Activated CD4-positive, CD25-positive, alpha-beta regulatory T cell treated with anti-CD3 and anti-CD28 coated beads, Interleukin-2, amount 50 U/mL, for 16 hours (primary cell): ENCODE results near the gene SEMA4D.

ENCODE experiments used
- DNase-seq: peaks from one replicate; pipeline ENCODE4 v3.0.0-alpha.2; 2020; ENCODE audit warnings: low read depth, low spot score

SEMA4D gene

DNA sequence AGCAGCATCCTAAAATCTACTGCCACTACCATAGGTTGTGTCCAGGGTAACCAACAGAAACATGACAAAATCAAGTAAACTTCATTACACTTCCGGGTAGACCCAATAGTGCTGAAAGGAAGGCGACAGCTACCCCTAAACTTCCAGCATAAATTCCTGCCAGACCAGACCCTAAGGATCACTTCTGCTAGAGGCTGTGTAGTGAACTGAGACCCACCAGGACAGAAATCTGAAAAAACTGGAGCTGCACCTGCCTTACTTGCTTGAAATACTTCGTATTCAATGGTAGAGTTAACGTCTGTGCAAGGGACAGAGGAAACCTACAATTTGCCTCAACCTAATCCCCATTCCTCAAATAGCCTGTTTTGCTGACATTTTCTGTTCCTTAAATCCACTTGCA lies 180.6 kb downstream of the SEMA4D start:
- DNase-seq = no peak

DNA sequence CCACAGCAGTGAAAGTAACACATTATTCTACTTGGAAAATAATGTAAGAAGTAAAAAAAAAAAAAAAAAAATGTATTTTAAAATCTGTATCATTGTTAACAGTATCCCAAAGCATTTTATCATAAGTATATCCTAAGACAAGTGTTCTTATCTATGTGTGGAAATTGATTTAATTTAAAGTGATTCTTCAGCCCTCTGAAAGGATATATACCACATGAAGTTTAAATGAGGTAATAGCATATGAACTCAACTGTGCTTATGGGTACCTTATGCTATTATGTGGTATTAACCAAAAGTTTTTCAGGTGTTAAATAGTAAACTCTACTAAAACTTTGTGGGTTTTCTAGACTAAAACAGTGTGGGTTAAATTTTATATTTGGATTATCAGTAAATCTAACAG lies 182.4 kb downstream of the SEMA4D start:
- DNase-seq = no peak

DNA sequence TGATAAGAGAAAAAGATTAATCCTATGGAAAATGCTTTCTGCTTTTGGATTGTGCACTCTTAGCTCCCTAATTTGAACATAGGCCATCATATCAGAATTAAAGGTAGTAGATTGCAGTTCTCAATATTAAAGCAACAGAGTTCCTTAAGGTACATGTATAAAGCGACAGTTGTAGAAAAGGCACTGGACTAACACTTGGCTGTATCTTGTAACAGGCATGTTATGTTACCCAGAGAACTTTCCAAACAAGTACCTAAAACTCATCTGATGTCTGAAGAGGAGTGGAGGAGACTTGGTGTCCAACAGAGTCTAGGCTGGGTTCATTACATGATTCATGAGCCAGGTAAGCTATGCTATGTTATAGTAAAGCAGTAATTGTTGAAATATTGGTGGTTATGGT lies 183.0 kb downstream of the SEMA4D start:
- no peak for DNase-seq

- DNase-seq = no peak
These were observed 184.1 kb downstream of the SEMA4D start for GRCh38 chr9:89313842-89314241.

- no peak for DNase-seq
These were observed 185.7 kb downstream of the SEMA4D start for GRCh38 chr9:89312222-89312571.

- no peak for DNase-seq
These were observed 186.3 kb downstream of the SEMA4D start for GRCh38 chr9:89311346-89312221.
